GM12801 (cell line): ENCODE data around the gene C2.

Experiments used
- CTCF ChIP-seq: IDR thresholded peaks from one replicate; pipeline ENCODE4 v1.5.1; 2011; ENCODE audit warnings: control low read depth; ENCODE audit not compliant: insufficient read length; ENCODE audit errors: extremely low read depth

The C2 gene

GRCh38 chr6:31966997-31967925, 39.7 kb downstream of the C2 start:
- no peak for TF ChIP-seq CTCF

DNA sequence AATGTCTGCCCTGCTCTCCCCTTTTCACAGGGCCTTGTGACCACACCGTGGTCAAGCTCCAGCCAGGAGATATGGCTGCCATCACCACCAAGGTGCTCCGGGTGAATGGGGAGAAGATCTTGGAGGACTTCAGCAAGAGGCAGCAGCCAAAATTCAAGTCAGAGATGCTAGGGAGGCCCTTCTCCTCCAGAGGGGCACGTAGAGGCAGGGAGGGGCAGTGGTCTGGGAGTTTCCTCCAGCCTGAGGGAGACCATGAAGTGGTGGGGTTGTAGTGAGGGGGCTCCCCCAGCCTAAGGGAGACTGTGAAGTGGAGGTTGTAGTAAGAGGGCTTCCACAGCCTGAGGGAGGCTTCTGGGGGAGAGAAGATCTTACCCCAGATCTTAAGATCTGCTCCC, 40.4 kb downstream of the C2 start:
- no peak for TF ChIP-seq CTCF

DNA sequence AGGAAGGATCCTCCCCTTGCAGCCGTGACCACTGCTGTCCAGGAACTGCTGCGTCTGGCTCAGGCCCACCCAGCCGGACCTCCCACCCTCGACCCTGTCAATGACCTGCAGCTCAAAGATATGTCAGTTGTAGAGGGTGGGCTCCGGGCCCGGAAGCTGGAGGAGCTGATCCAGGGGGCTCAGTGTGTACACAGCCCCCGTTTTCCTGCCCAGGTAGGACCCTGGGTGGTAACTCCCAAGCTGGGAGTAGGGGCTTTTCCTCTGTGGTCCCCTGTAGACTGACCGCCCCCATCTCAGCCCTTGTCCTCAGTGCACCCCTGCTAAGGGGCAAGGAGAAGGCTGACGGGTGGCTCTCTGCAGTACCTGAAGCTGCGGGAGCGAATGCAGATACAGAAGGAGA, 40.8 kb downstream of the C2 start:
- no peak for TF ChIP-seq CTCF

DNA sequence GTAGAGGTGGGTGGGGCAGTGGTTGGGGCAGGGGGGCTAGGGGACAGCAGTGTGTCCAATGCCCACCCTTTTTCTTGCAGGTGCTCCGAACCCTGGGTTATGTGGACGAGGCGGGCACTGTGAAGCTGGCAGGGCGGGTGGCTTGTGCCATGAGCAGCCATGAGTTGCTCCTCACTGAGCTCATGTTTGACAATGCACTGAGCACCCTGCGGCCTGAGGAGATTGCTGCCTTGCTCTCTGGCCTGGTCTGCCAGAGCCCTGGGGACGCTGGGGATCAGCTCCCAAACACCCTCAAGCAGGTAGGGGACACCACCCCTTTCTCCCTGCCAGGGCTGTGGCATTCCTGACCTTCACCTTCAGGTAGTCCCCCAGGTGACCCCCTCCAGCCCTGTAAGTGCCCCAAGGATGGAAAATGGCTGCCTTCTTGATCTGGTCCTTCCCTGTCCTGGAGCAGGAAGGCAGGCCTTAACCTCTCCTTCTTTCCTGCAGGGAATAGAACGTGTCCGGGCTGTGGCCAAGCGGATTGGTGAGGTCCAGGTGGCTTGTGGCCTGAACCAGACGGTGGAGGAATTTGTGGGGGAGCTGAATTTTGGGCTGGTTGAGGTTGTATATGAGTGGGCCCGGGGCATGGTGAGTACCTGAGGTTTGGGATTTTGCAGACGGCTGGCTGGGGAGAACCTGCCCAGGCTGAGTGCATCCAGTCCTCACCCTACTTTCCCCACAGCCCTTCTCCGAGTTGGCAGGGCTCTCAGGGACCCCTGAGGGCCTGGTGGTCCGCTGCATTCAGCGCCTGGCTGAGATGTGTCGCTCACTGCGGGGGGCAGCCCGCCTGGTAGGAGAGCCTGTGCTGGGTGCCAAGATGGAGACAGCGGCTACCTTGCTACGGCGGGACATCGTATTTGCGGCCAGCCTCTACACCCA, 41.5 kb downstream of the C2 start:
- no peak for TF ChIP-seq CTCF

- no peak for TF ChIP-seq CTCF
These were observed 42.4 kb downstream of the C2 start for GRCh38 chr6:31969712-31970603.

- TF ChIP-seq CTCF, result no peak
These were observed 43.2 kb downstream of the C2 start for GRCh38 chr6:31970604-31971271.
